Natural killer cell treated with Interleukin-12 subunit alpha and Interleukin-12 subunit beta and Interleukin-15 and Interleukin-18, amount 100 ng/mL, for 72 hours (primary cell): ENCODE results near the gene IFNA4. TPM values are rescaled to one million over a fixed set of nuclear protein-coding genes. Genes with fewer than 3 reads are reported as not detected.
"Not testable (repeated sequence)": the region's sequence is repeated elsewhere in the genome, so short reads cannot be mapped to it uniquely, and the experiment has no call there.

ENCODE experiments used
- ATAC-seq, 2 donors: fragments of 150-1000 bp; cut with Tn5 transposase in 1 of 2; sonication (Bioruptor Pico), chemical (Tn5 transposase) in 1 of 2; 2 replicates each; pipeline ENCODE4 v1.10.0; 2021
- DNase-seq: peaks from one replicate; pipeline ENCODE4 v3.0.0; 2022; ENCODE audit warnings: low spot score
- H3K27ac Mint-ChIP-seq, 2 donors: 1 replicate in 1 of 2; 2 replicates in 1 of 2; pipeline ENCODE4 v1.8.0; 2022; ENCODE audit warnings: mixed read lengths in 2 of 2, mild to moderate bottlenecking in 1 of 2, moderate library complexity in 1 of 2
- H3K27me3 Mint-ChIP-seq, 2 donors: 1 replicate in 1 of 2; 2 replicates in 1 of 2; pipeline ENCODE4 v1.8.0; 2022; ENCODE audit warnings: mixed read lengths in 2 of 2
- H3K36me3 Mint-ChIP-seq: one replicate; pipeline ENCODE4 v1.8.0; 2022; ENCODE audit warnings: mixed read lengths
- H3K4me1 Mint-ChIP-seq, 2 donors: 1 replicate in 1 of 2; 2 replicates in 1 of 2; pipeline ENCODE4 v1.8.0; 2022; ENCODE audit warnings: low read depth in 2 of 2, mixed read lengths in 2 of 2, mild to moderate bottlenecking in 1 of 2
- H3K4me3 Mint-ChIP-seq: one replicate; pipeline ENCODE4 v1.8.0; 2022; ENCODE audit warnings: mixed read lengths
- H3K9me3 Mint-ChIP-seq: 2 replicates; pipeline ENCODE4 v1.8.0; 2022; ENCODE audit warnings: mixed read lengths
- total RNA-seq, 2 donors: library from RNA; stranded (reverse); gene quantifications; one replicate each; pipeline ENCODE4 v1.2.3, GENCODE V29; 2022

IFNA4 gene
- not detected for total RNA-seq

- not testable (repeated sequence) for DNase-seq, H3K9me3 Mint-ChIP-seq, H3K4me1 Mint-ChIP-seq, H3K4me3 Mint-ChIP-seq, H3K27me3 Mint-ChIP-seq, H3K36me3 Mint-ChIP-seq, ATAC-seq, H3K27ac Mint-ChIP-seq
Observed at GRCh38 chr9:21187487-21187886, at the start of gene IFNA4. Gene IFNA4 (minus strand): TSS chr9:21187587. CDS start chr9:21187531, 56 bp downstream.

- not testable (repeated sequence) for H3K4me1 Mint-ChIP-seq, H3K4me3 Mint-ChIP-seq, H3K36me3 Mint-ChIP-seq, H3K9me3 Mint-ChIP-seq, DNase-seq, H3K27ac Mint-ChIP-seq, ATAC-seq
- peaks cover 17 to 29% of the 10 kb centered on the region in 2 donors for H3K27me3 Mint-ChIP-seq
Observed at GRCh38 chr9:21236360-21236714, 49.0 kb upstream of the IFNA4 start.

- not testable (repeated sequence) for DNase-seq, H3K36me3 Mint-ChIP-seq, H3K27ac Mint-ChIP-seq, H3K4me3 Mint-ChIP-seq, H3K9me3 Mint-ChIP-seq, H3K4me1 Mint-ChIP-seq
- peak in 1 of 2 donors; percentile 56 for ATAC-seq
- peaks cover 17 to 28% of the 10 kb centered on the region in 2 donors for H3K27me3 Mint-ChIP-seq
Observed at GRCh38 chr9:21235468-21236359, 48.3 kb upstream of the IFNA4 start.

GRCh38 chr9:21234153-21234687 is 46.8 kb upstream of the IFNA4 start:
- Mint-ChIP-seq H3K4me3 (no peak overlapping the region), H3K27me3 (peaks cover 15 to 22% of the 10 kb centered on the region in 2 donors), H3K4me1 (peaks cover 3 to 5% of the 10 kb centered on the region in 2 donors), H3K9me3 (no peaks in the 10 kb centered on the region), H3K36me3 (no peaks in the 10 kb centered on the region), H3K27ac (no peak overlapping the region)
- DNase-seq: no peak
- peak in 1 of 2 donors; percentile 28 for ATAC-seq

- Mint-ChIP-seq H3K27me3 (peaks cover 11 to 18% of the 10 kb centered on the region in 2 donors), H3K4me1 (peaks cover 3 to 5% of the 10 kb centered on the region in 2 donors), H3K36me3 (no peaks in the 10 kb centered on the region), H3K27ac (no peak overlapping the region), H3K4me3 (no peak overlapping the region), H3K9me3 (no peaks in the 10 kb centered on the region)
- ATAC-seq (peak in 1 of 2 donors; percentile 20), DNase-seq (no peak)
Observed at GRCh38 chr9:21233258-21233657, 45.9 kb upstream of the IFNA4 start.

GRCh38 chr9:21228122-21228521 is 40.7 kb upstream of the IFNA4 start, which contains the start of gene IFNA17:
Gene IFNA17 (minus strand): TSS chr9:21228222. CDS start chr9:21228173, 49 bp downstream.
- Mint-ChIP-seq H3K27ac (no peak within 1 kb of the TSS), H3K4me1 (no peaks in the 10 kb centered on the region), H3K9me3 (no peaks in the 10 kb centered on the region), H3K27me3 (peaks cover 11 to 12% of the 10 kb centered on the region in 2 donors), H3K4me3 (no peak within 1 kb of the TSS), H3K36me3 (no peaks in the 10 kb centered on the region)
- no peak for ATAC-seq
- DNase-seq: no peak

- DNase-seq, H3K36me3 Mint-ChIP-seq, H3K9me3 Mint-ChIP-seq, ATAC-seq, H3K27ac Mint-ChIP-seq, H3K4me1 Mint-ChIP-seq, H3K4me3 Mint-ChIP-seq: not testable (repeated sequence)
- peaks cover 27 to 49% of the 10 kb centered on the region in 2 donors for H3K27me3 Mint-ChIP-seq
Observed at GRCh38 chr9:21217211-21217610, 29.8 kb upstream of the IFNA4 start, which contains the start of gene IFNA16. Gene IFNA16 (minus strand): TSS chr9:21217311. CDS start chr9:21217305, 6 bp downstream.

- DNase-seq, H3K36me3 Mint-ChIP-seq, H3K27ac Mint-ChIP-seq, H3K4me1 Mint-ChIP-seq, H3K9me3 Mint-ChIP-seq, ATAC-seq: not testable (repeated sequence)
- Mint-ChIP-seq H3K4me3 (peak overlapping the region; percentile 60), H3K27me3 (peaks cover 12 to 25% of the 10 kb centered on the region in 2 donors)
Observed at GRCh38 chr9:21213411-21214326, 26.3 kb upstream of the IFNA4 start.

GRCh38 chr9:21212160-21212559 is 24.8 kb upstream of the IFNA4 start:
- H3K27me3 Mint-ChIP-seq: peaks cover 12 to 21% of the 10 kb centered on the region in 2 donors
- not testable (repeated sequence) for H3K9me3 Mint-ChIP-seq, H3K36me3 Mint-ChIP-seq, H3K4me3 Mint-ChIP-seq, H3K4me1 Mint-ChIP-seq, H3K27ac Mint-ChIP-seq, DNase-seq
- ATAC-seq: peak in 1 of 2 donors; percentile 41

GRCh38 chr9:21210782-21211181 is 23.4 kb upstream of the IFNA4 start:
- H3K9me3 Mint-ChIP-seq, DNase-seq, H3K4me3 Mint-ChIP-seq, ATAC-seq, H3K36me3 Mint-ChIP-seq, H3K27ac Mint-ChIP-seq, H3K4me1 Mint-ChIP-seq: not testable (repeated sequence)
- peaks cover 8 to 20% of the 10 kb centered on the region in 2 donors for H3K27me3 Mint-ChIP-seq

GRCh38 chr9:21210311-21210710 is 22.9 kb upstream of the IFNA4 start:
- DNase-seq: no peak
- Mint-ChIP-seq H3K4me3 (no peak overlapping the region), H3K27ac (no peak overlapping the region), H3K27me3 (peaks cover 8 to 20% of the 10 kb centered on the region in 2 donors), H3K4me1 (peaks cover 0 to 6% of the 10 kb centered on the region in 2 donors), H3K9me3 (no peaks in the 10 kb centered on the region), H3K36me3 (peaks cover 4% of the 10 kb centered on the region)
- ATAC-seq: no peak

- DNase-seq, H3K36me3 Mint-ChIP-seq, H3K27ac Mint-ChIP-seq, H3K9me3 Mint-ChIP-seq, H3K4me3 Mint-ChIP-seq, ATAC-seq, H3K4me1 Mint-ChIP-seq: not testable (repeated sequence)
- peaks cover 14 to 17% of the 10 kb centered on the region in 2 donors for H3K27me3 Mint-ChIP-seq
Observed at GRCh38 chr9:21207043-21207442, 19.7 kb upstream of the IFNA4 start, which contains the start of gene IFNA10. Gene IFNA10 (minus strand): TSS chr9:21207143. CDS start chr9:21207097, 46 bp downstream.

GRCh38 chr9:21205204-21205603 is 17.8 kb upstream of the IFNA4 start:
- H3K27ac Mint-ChIP-seq: no peak overlapping the region
- H3K4me1 Mint-ChIP-seq: no peaks in the 10 kb centered on the region
- H3K36me3 Mint-ChIP-seq: peaks cover 5% of the 10 kb centered on the region
- ATAC-seq (no peak), DNase-seq (no peak)
- no peaks in the 10 kb centered on the region for H3K9me3 Mint-ChIP-seq
- H3K4me3 Mint-ChIP-seq: no peak overlapping the region
- H3K27me3 Mint-ChIP-seq: peaks cover 21 to 25% of the 10 kb centered on the region in 2 donors
